Measurements from ENCODE around the gene CHST9. TPM values are rescaled to one million over a fixed set of nuclear protein-coding genes. Genes with fewer than 3 reads are reported as not detected.

CHST9 gene
- total and polyA plus RNA-seq, 2 experiments from 2014 or later: 9.8 to 32.7 TPM

GRCh38 chr18:26864658-26865057, 320.4 kb downstream of the CHST9 start:
- no peaks in the 10 kb centered on the region for H3K9me2 ChIP-seq (replicated peaks; ENCODE audit: insufficient read depth)
- TF ChIP-seq EZH2phosphoT487 (IDR thresholded peaks at IDR 0.05; ENCODE audit: low read depth, severe bottlenecking, unreplicated experiment) (no peak), CTCF (IDR thresholded peaks at IDR 0.05; ENCODE audit: poor library complexity) (no peak), EZH2 (IDR thresholded peaks at IDR 0.05; ENCODE audit: borderline replicate concordance) (no peak)
- no peak overlapping the region for H3K4me2 ChIP-seq
- H3K36me3 ChIP-seq (replicated peaks; ENCODE audit: insufficient read depth, low read depth): no peaks in the 10 kb centered on the region
- no peak for DNase-seq (ENCODE audit: low spot score)
- H3K79me2 ChIP-seq: no peaks in the 10 kb centered on the region
- H3K4me3 ChIP-seq: no peak overlapping the region
- H3K4me1 ChIP-seq (ENCODE audit: insufficient read depth): peaks cover 12% of the 10 kb centered on the region
- no peaks in the 10 kb centered on the region for H4K20me1 ChIP-seq (ENCODE audit: insufficient read depth, poor library complexity, severe bottlenecking)
- H2AFZ ChIP-seq: no peak overlapping the region
- 77% methylated on average over 7 of the region's 7 CpGs for WGBS (ENCODE audit: low lambda C conversion rate, missing lambda C conversion rate)
- no peak overlapping the region for H3K27ac ChIP-seq
- no peaks in the 10 kb centered on the region for H3K9me3 ChIP-seq (ENCODE audit: low read depth)
- H3K27me3 ChIP-seq: peaks cover 16% of the 10 kb centered on the region

- no peak overlapping the region for H3K27ac ChIP-seq
- H3K4me3 ChIP-seq: no peak overlapping the region
- H3K9me3 ChIP-seq (ENCODE audit: low read depth): no peaks in the 10 kb centered on the region
- 67% methylated on average over 9 of the region's 9 CpGs for WGBS (ENCODE audit: low lambda C conversion rate, missing lambda C conversion rate)
- DNase-seq (ENCODE audit: low spot score): no peak
- H3K4me1 ChIP-seq (ENCODE audit: insufficient read depth): peaks cover 12% of the 10 kb centered on the region
- H2AFZ ChIP-seq: no peak overlapping the region
- H3K9me2 ChIP-seq (replicated peaks; ENCODE audit: insufficient read depth): no peaks in the 10 kb centered on the region
- TF ChIP-seq EZH2phosphoT487 (IDR thresholded peaks at IDR 0.05; ENCODE audit: low read depth, severe bottlenecking, unreplicated experiment) (no peak), CTCF (IDR thresholded peaks at IDR 0.05; ENCODE audit: poor library complexity) (no peak), EZH2 (IDR thresholded peaks at IDR 0.05; ENCODE audit: borderline replicate concordance) (no peak)
- peak overlapping the region; percentile 93 for H3K4me2 ChIP-seq
- H3K79me2 ChIP-seq: no peaks in the 10 kb centered on the region
- no peaks in the 10 kb centered on the region for H3K36me3 ChIP-seq (replicated peaks; ENCODE audit: insufficient read depth, low read depth)
- H3K27me3 ChIP-seq: peaks cover 16% of the 10 kb centered on the region
- H4K20me1 ChIP-seq (ENCODE audit: insufficient read depth, poor library complexity, severe bottlenecking): no peaks in the 10 kb centered on the region
Measured at GRCh38 chr18:26863921-26864497, 321.1 kb downstream of the CHST9 start.

- Histone ChIP-seq H3K36me3 (replicated peaks; ENCODE audit: insufficient read depth, low read depth) (no peaks in the 10 kb centered on the region), H3K9me2 (replicated peaks; ENCODE audit: insufficient read depth) (no peaks in the 10 kb centered on the region), H3K9me3 (ENCODE audit: low read depth) (no peaks in the 10 kb centered on the region), H3K4me3 (peak overlapping the region; percentile 7), H2AFZ (peak overlapping the region; percentile 46), H3K79me2 (no peaks in the 10 kb centered on the region), H3K4me2 (peak overlapping the region; percentile 93), H3K27ac (no peak overlapping the region), H3K27me3 (peaks cover 16% of the 10 kb centered on the region), H3K4me1 (ENCODE audit: insufficient read depth) (peaks cover 6% of the 10 kb centered on the region), H4K20me1 (ENCODE audit: insufficient read depth, poor library complexity, severe bottlenecking) (no peaks in the 10 kb centered on the region)
- 5% methylated on average over 40 of the region's 40 CpGs for WGBS (ENCODE audit: low lambda C conversion rate, missing lambda C conversion rate)
- DNase-seq (ENCODE audit: low spot score): peak; percentile 64
- TF ChIP-seq CTCF (IDR thresholded peaks at IDR 0.05; ENCODE audit: poor library complexity): no peak
- TF ChIP-seq EZH2 (IDR thresholded peaks at IDR 0.05; ENCODE audit: borderline replicate concordance): no peak
- TF ChIP-seq EZH2phosphoT487 (IDR thresholded peaks at IDR 0.05; ENCODE audit: low read depth, severe bottlenecking, unreplicated experiment): no peak
Measured at GRCh38 chr18:26863122-26863879, 321.8 kb downstream of the CHST9 start.

Measured in hepatocyte (in vitro differentiated cells).